ENCODE data around the gene DUS1L. TPM values are rescaled to one million over a fixed set of nuclear protein-coding genes. Genes with fewer than 3 reads are reported as not detected.

Gene DUS1L
- total RNA-seq, 4 donors from 2014 or later, result 30.2 to 70.6 (median 46.5) TPM

- intact Hi-C loops (cut with DNase I; ENCODE audit: low total_unique reads), result no loop called here
- TF ChIP-seq, protein P1, sequence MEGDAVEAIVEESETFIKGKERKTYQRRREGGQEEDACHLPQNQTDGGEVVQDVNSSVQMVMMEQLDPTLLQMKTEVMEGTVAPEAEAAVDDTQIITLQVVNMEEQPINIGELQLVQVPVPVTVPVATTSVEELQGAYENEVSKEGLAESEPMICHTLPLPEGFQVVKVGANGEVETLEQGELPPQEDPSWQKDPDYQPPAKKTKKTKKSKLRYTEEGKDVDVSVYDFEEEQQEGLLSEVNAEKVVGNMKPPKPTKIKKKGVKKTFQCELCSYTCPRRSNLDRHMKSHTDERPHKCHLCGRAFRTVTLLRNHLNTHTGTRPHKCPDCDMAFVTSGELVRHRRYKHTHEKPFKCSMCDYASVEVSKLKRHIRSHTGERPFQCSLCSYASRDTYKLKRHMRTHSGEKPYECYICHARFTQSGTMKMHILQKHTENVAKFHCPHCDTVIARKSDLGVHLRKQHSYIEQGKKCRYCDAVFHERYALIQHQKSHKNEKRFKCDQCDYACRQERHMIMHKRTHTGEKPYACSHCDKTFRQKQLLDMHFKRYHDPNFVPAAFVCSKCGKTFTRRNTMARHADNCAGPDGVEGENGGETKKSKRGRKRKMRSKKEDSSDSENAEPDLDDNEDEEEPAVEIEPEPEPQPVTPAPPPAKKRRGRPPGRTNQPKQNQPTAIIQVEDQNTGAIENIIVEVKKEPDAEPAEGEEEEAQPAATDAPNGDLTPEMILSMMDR (IDR thresholded peaks at IDR 0.05), result no peak
- no peak for TF ChIP-seq POLR2A (IDR thresholded peaks at IDR 0.05)
- Histone ChIP-seq H3K9me3 (no peaks in the 10 kb centered on the region), H3K27me3 (no peaks in the 10 kb centered on the region), H3K36me3 (no peaks in the 10 kb centered on the region), H3K4me3 (no peak overlapping the region), H3K27ac (no peak overlapping the region), H3K4me1 (no peaks in the 10 kb centered on the region)
- DNase-seq, result no peak
These were observed 7.2 kb upstream of the DUS1L start for GRCh38 chr17:82072827-82073226.

- TF ChIP-seq, protein P1 (IDR thresholded peaks at IDR 0.05), result no peak
- TF ChIP-seq POLR2A (IDR thresholded peaks at IDR 0.05), result no peak
- Histone ChIP-seq H3K4me3 (no peak overlapping the region), H3K9me3 (no peaks in the 10 kb centered on the region), H3K27ac (no peak overlapping the region), H3K27me3 (no peaks in the 10 kb centered on the region), H3K4me1 (no peaks in the 10 kb centered on the region), H3K36me3 (no peaks in the 10 kb centered on the region)
- no peak for DNase-seq
- intact Hi-C loops (cut with DNase I; ENCODE audit: low total_unique reads), result no loop called here
These were observed 5.0 kb upstream of the DUS1L start for GRCh38 chr17:82070611-82071010.

- no peak for DNase-seq
- H3K4me1 ChIP-seq, result peaks cover 0 to 10% of the 10 kb centered on the region in 2 donors
- no peaks in the 10 kb centered on the region for H3K9me3 ChIP-seq
- H3K4me3 ChIP-seq, result peak overlapping the region; percentile 69 to 75
- no peaks in the 10 kb centered on the region for H3K27me3 ChIP-seq
- intact Hi-C loops (cut with DNase I; ENCODE audit: low total_unique reads), result no loop called here
- no peaks in the 10 kb centered on the region for H3K36me3 ChIP-seq
- TF ChIP-seq POLR2A (IDR thresholded peaks at IDR 0.05), result no peak
- TF ChIP-seq, protein P1 (IDR thresholded peaks at IDR 0.05), result no peak
- peak overlapping the region; percentile 88 to 92 for H3K27ac ChIP-seq
These were observed 389 bp downstream of the DUS1L start for GRCh38 chr17:82065193-82065637.

GRCh38 chr17:82064433-82065192 lies 991 bp downstream of the DUS1L start:
- no peak for TF ChIP-seq POLR2A (IDR thresholded peaks at IDR 0.05)
- TF ChIP-seq, protein P1 (IDR thresholded peaks at IDR 0.05), result no peak
- H3K36me3 ChIP-seq, result no peaks in the 10 kb centered on the region
- H3K27ac ChIP-seq, result peak overlapping the region; percentile 88 to 92
- intact Hi-C loops (cut with DNase I; ENCODE audit: low total_unique reads), result no loop called here
- no peak for DNase-seq
- peak overlapping the region; percentile 69 to 75 for H3K4me3 ChIP-seq
- peaks cover 0 to 10% of the 10 kb centered on the region in 2 donors for H3K4me1 ChIP-seq
- no peaks in the 10 kb centered on the region for H3K27me3 ChIP-seq
- no peaks in the 10 kb centered on the region for H3K9me3 ChIP-seq

Measured in uterus (tissue), 4 donors.